Fibroblast of lung (primary cell): ENCODE measurements around the gene OR51E1. TPM values are rescaled to one million over a fixed set of nuclear protein-coding genes. Genes with fewer than 3 reads are reported as not detected.
A peak's percentile ranks its signal among the peaks of the same experiment; 100 is the strongest.

Source experiments
- DNase-seq, 2 donors: peaks; one replicate each; pipeline versions ENCODE4 v3.0.0 to v3.0.0-alpha.2; 2010; ENCODE audit warnings: low read depth in 2 of 2
- H2AFZ ChIP-seq: 2 replicates; pipeline ENCODE4 v1.5.1; 2012; ENCODE audit warnings: low read length, control low read depth, inconsistent platforms
- H3K27ac ChIP-seq: 2 replicates; pipeline ENCODE4 v1.5.1; 2011; ENCODE audit warnings: low read length, control low read depth; ENCODE audit not compliant: insufficient read depth
- H3K27me3 ChIP-seq: 2 replicates; pipeline ENCODE4 v1.5.1; 2011; ENCODE audit warnings: mild to moderate bottlenecking, low read length; ENCODE audit not compliant: control insufficient read depth, insufficient read depth
- H3K36me3 ChIP-seq: 2 replicates; pipeline ENCODE4 v1.5.1; 2011; ENCODE audit warnings: low read length; ENCODE audit not compliant: control insufficient read depth, insufficient read depth
- H3K4me1 ChIP-seq: 2 replicates; pipeline ENCODE4 v1.5.1; 2011; ENCODE audit warnings: low read length; ENCODE audit not compliant: control insufficient read depth, insufficient read depth; ENCODE audit errors: extremely low read depth
- H3K4me2 ChIP-seq: 2 replicates; pipeline ENCODE4 v1.5.1; 2011; ENCODE audit warnings: low read length, control low read depth; ENCODE audit not compliant: insufficient read depth; ENCODE audit errors: extremely low read depth
- H3K4me3 ChIP-seq, 4 experiments: fragments of 200-600 bp in 1 of 4; sonication (generic) in 1 of 4; replicated peaks in 1 of 4; 2 replicates each; pipeline ENCODE4 v1.5.1; 2011 to 2016; ENCODE audit warnings: low read length in 4 of 4, low read depth in 3 of 4, mild to moderate bottlenecking in 3 of 4, control low read depth in 2 of 4, inconsistent platforms in 1 of 4, mixed read lengths in 1 of 4; ENCODE audit not compliant: insufficient read depth in 1 of 4; ENCODE audit errors: control extremely low read depth in 1 of 4
- H3K79me2 ChIP-seq: 2 replicates; pipeline ENCODE4 v1.5.1; 2012; ENCODE audit warnings: mild to moderate bottlenecking, low read length, inconsistent platforms; ENCODE audit not compliant: control insufficient read depth, insufficient read depth
- H3K9ac ChIP-seq: 2 replicates; pipeline ENCODE4 v1.5.1; 2011; ENCODE audit warnings: mild to moderate bottlenecking, low read length, control low read depth; ENCODE audit not compliant: insufficient read depth
- H3K9me3 ChIP-seq: 2 replicates; pipeline ENCODE4 v1.5.1; 2012; ENCODE audit warnings: low read depth, low read length; ENCODE audit not compliant: control insufficient read depth, insufficient read depth
- H4K20me1 ChIP-seq: 2 replicates; pipeline ENCODE4 v1.5.1; 2011; ENCODE audit warnings: low read length; ENCODE audit not compliant: control insufficient read depth, insufficient read depth; ENCODE audit errors: extremely low read depth
- CTCF ChIP-seq, 2 donors: IDR thresholded peaks in 1 of 2; conservative IDR thresholded peaks in 1 of 2; 1 replicate in 1 of 2; 2 replicates in 1 of 2; pipeline ENCODE4 v1.5.1; 2011 to 2012; ENCODE audit warnings: low read length in 2 of 2, control low read depth in 1 of 2, inconsistent platforms in 1 of 2, low read depth in 1 of 2, mild to moderate bottlenecking in 1 of 2
- EZH2 ChIP-seq: IDR thresholded peaks from 2 replicates; pipeline ENCODE4 v1.5.1; 2012; ENCODE audit warnings: low read length, control low read depth, mild to moderate bottlenecking; ENCODE audit errors: missing control alignments
- polyA plus RNA-seq, 2 donors: library from polyadenylated mRNA; depleted of rRNA in 1 of 2; stranded (reverse) in 1 of 2; unstranded in 1 of 2; fragments of >200 nt; gene quantifications; 2 replicates each; pipeline ENCODE4 v1.2.1, GENCODE V29; 2011 to 2012; ENCODE audit warnings: missing spikeins in 1 of 2
- total RNA-seq: library from RNA; depleted of rRNA; stranded (reverse); fragments of >200 nt; gene quantifications from 2 replicates; pipeline ENCODE4 v1.2.1, GENCODE V29; 2014

The OR51E1 gene
- total and polyA plus RNA-seq, 2 donors (not counting 1 experiment from before 2014, with no cell fraction given): not detected

DNA sequence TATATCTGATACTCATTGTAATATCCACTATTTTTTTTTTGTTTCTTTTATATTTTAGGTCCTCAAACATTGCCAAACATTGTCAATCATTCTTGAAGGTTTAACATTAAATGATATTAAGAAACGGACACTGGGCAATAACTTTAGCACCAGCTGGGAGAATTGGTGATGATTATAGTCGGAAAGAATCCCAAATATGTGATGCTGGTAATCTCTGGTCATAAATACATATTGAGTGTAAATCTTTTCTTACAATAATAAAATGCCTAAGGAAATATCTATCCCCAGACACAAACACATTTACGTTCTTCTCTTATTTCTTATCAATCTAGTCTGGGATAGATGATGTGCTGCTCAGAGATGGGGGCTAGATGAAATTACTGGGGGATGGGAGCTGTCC lies 28.7 kb downstream of the OR51E1 start:
- Histone ChIP-seq H3K27me3 (no peaks in the 10 kb centered on the region), H3K4me1 (peaks cover 3% of the 10 kb centered on the region), H3K4me3 (no peak overlapping the region), H2AFZ (no peak overlapping the region), H3K9ac (no peak overlapping the region), H3K27ac (no peak overlapping the region), H3K36me3 (no peaks in the 10 kb centered on the region), H3K9me3 (no peaks in the 10 kb centered on the region), H4K20me1 (no peaks in the 10 kb centered on the region), H3K79me2 (no peaks in the 10 kb centered on the region), H3K4me2 (no peak overlapping the region)
- TF ChIP-seq CTCF (conservative IDR thresholded peaks at IDR 0.05 in 1 of 2, IDR thresholded peaks at IDR 0.05 in 1 of 2; ENCODE audit: low read depth in 1 of 2, low read length in 2 of 2) (no peak), EZH2 (no peak)
- DNase-seq: peak in 1 of 2 donors; percentile 23

DNA sequence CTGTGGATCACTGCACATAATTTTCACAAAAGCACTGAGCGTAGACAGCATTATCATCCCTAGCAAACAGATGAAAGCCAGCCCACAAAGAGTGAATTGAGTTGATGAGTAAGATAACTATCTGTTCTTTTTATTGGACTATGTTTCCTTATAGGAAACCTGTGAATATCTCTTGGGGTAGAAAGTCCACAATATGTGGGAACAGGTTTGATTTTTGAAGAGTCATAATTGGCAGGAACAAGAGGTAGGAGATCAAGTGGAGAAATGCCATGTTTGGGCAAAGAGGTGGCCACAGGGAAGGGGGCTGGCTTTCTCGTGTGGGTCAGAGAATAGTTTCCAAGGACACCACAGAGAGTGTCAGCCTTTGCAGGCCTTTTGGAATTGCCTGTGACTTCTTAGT lies 30.0 kb downstream of the OR51E1 start:
- Histone ChIP-seq H3K36me3 (no peaks in the 10 kb centered on the region), H3K9me3 (no peaks in the 10 kb centered on the region), H3K4me3 (no peak overlapping the region), H3K4me2 (no peak overlapping the region), H3K27ac (no peak overlapping the region), H4K20me1 (no peaks in the 10 kb centered on the region), H3K27me3 (no peaks in the 10 kb centered on the region), H3K79me2 (no peaks in the 10 kb centered on the region), H3K9ac (no peak overlapping the region), H2AFZ (no peak overlapping the region), H3K4me1 (peaks cover 3% of the 10 kb centered on the region)
- TF ChIP-seq EZH2: no peak
- no peak for TF ChIP-seq CTCF (conservative IDR thresholded peaks at IDR 0.05 in 1 of 2, IDR thresholded peaks at IDR 0.05 in 1 of 2; ENCODE audit: low read depth in 1 of 2, low read length in 2 of 2)
- DNase-seq: no peak

DNA sequence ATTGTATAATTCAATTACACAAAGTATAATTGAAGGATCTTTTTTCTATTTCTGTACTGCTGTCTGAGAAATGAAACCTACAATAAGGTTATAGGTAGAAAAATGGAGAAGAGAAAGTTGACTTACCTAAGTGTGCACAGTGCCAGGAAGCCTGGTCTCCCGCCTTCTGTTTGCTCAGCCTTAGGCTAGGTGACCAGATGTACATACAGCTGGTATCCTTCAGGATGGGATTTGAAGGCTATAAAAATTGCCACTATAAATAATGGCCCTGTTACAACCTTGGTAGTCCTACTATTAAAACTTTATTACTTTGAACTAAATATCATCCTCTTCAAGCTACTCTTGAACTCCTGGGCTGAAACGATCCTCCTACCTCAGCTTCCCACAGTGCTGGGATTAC lies 34.2 kb downstream of the OR51E1 start:
- H3K27ac ChIP-seq: no peak overlapping the region
- H3K9me3 ChIP-seq: no peaks in the 10 kb centered on the region
- no peak for TF ChIP-seq EZH2
- no peak for TF ChIP-seq CTCF (conservative IDR thresholded peaks at IDR 0.05 in 1 of 2, IDR thresholded peaks at IDR 0.05 in 1 of 2; ENCODE audit: low read depth in 1 of 2, low read length in 2 of 2)
- DNase-seq: no peak
- no peaks in the 10 kb centered on the region for H3K36me3 ChIP-seq
- H3K4me2 ChIP-seq: no peak overlapping the region
- no peaks in the 10 kb centered on the region for H4K20me1 ChIP-seq
- H3K9ac ChIP-seq: no peak overlapping the region
- no peaks in the 10 kb centered on the region for H3K4me1 ChIP-seq
- no peak overlapping the region for H2AFZ ChIP-seq
- no peak overlapping the region for H3K4me3 ChIP-seq
- no peaks in the 10 kb centered on the region for H3K79me2 ChIP-seq
- no peaks in the 10 kb centered on the region for H3K27me3 ChIP-seq
